Inflammatory macrophage (primary cell): ENCODE data around the gene PIK3R1.
"Not testable (repeated sequence)": the region's sequence is repeated elsewhere in the genome, so short reads cannot be mapped to it uniquely, and the experiment has no call there.

Experiments
- DNase-seq, 2 donors: peaks; one replicate each; pipeline ENCODE4 v3.0.0-alpha.2; 2020 to 2022

Gene PIK3R1

GRCh38 chr5:68226546-68227073 lies 11.1 kb downstream of the PIK3R1 start:
- DNase-seq, result no peak

- no peak for DNase-seq
Observed at GRCh38 chr5:68227532-68228160, 12.1 kb downstream of the PIK3R1 start.

GRCh38 chr5:68229416-68229815 lies 13.9 kb downstream of the PIK3R1 start:
- DNase-seq, result no peak

- DNase-seq, result no peak
Observed at GRCh38 chr5:68230285-68230684, 14.7 kb downstream of the PIK3R1 start.

- DNase-seq, result no peak
Observed at GRCh38 chr5:68231414-68232076, 16.0 kb downstream of the PIK3R1 start.

GRCh38 chr5:68232277-68232676 lies 16.7 kb downstream of the PIK3R1 start:
- DNase-seq, result no peak

- DNase-seq, result no peak
Observed at GRCh38 chr5:68233075-68233474, 17.5 kb downstream of the PIK3R1 start.

- not testable (repeated sequence) for DNase-seq
Observed at GRCh38 chr5:68235229-68235628, 19.7 kb downstream of the PIK3R1 start.

GRCh38 chr5:68237715-68238114 lies 22.2 kb downstream of the PIK3R1 start:
- DNase-seq, result no peak

GRCh38 chr5:68239487-68239886 lies 23.9 kb downstream of the PIK3R1 start:
- DNase-seq, result peak; percentile 63 to 66

GRCh38 chr5:68240202-68240601 lies 24.6 kb downstream of the PIK3R1 start:
- peak; percentile 39 to 79 for DNase-seq

- DNase-seq, result no peak
Observed at GRCh38 chr5:68240771-68241170, 25.2 kb downstream of the PIK3R1 start.

GRCh38 chr5:68242743-68243142 lies 27.2 kb downstream of the PIK3R1 start:
- no peak for DNase-seq

GRCh38 chr5:68243251-68243650 lies 27.7 kb downstream of the PIK3R1 start:
- no peak for DNase-seq

- peak in 1 of 2 donors; percentile 40 for DNase-seq
Observed at GRCh38 chr5:68243681-68244080, 28.1 kb downstream of the PIK3R1 start.

- DNase-seq, result no peak
Observed at GRCh38 chr5:68245319-68245718, 29.8 kb downstream of the PIK3R1 start.

GRCh38 chr5:68246802-68247201 lies 31.2 kb downstream of the PIK3R1 start:
- no peak for DNase-seq

GRCh38 chr5:68247627-68248026 lies 32.1 kb downstream of the PIK3R1 start:
- no peak for DNase-seq

- DNase-seq, result no peak
Observed at GRCh38 chr5:68248896-68249295, 33.3 kb downstream of the PIK3R1 start.

GRCh38 chr5:68249520-68249919 lies 34.0 kb downstream of the PIK3R1 start:
- no peak for DNase-seq

- DNase-seq, result peak; percentile 52 to 57
Observed at GRCh38 chr5:68250661-68251298, 35.2 kb downstream of the PIK3R1 start.

- peak in 1 of 2 donors; percentile 69 for DNase-seq
Observed at GRCh38 chr5:68251386-68251785, 35.8 kb downstream of the PIK3R1 start.

GRCh38 chr5:68251804-68252522 lies 36.4 kb downstream of the PIK3R1 start:
- no peak for DNase-seq
